Activated T-helper 1 cell treated with anti-CD3 and anti-CD28 coated beads, Interleukin-12 subunit alpha, Interleukin-12 subunit beta, Interleukin-2, Interleukin-4 antibody, amounts not matched to agents 30 ng/mL and 10 ng/mL and 1 ng/mL, durations not matched to agents 14 hours and 24 hours and 36 hours (primary cell): ENCODE results near the gene RBM4B. TPM values are rescaled to one million over a fixed set of nuclear protein-coding genes. Genes with fewer than 3 reads are reported as not detected.
"Not testable (repeated sequence)": the region's sequence is repeated elsewhere in the genome, so short reads cannot be mapped to it uniquely, and the experiment has no call there.

ENCODE experiments used
- DNase-seq: peaks from one replicate; pipeline ENCODE4 v3.0.0; 2021; ENCODE audit warnings: low spot score
- H3K27ac Mint-ChIP-seq: one replicate; pipeline ENCODE4 v1.8.0; 2021; ENCODE audit warnings: mild to moderate bottlenecking, mixed read lengths
- H3K27me3 Mint-ChIP-seq: one replicate; pipeline ENCODE4 v1.8.0; 2022; ENCODE audit warnings: mild to moderate bottlenecking, moderate library complexity, mixed read lengths; ENCODE audit not compliant: insufficient read depth
- H3K36me3 Mint-ChIP-seq: one replicate; pipeline ENCODE4 v1.8.0; 2021; ENCODE audit warnings: low read depth, mixed read lengths
- H3K4me1 Mint-ChIP-seq: one replicate; pipeline ENCODE4 v1.8.0; 2021; ENCODE audit warnings: low read depth, mixed read lengths
- H3K4me3 Mint-ChIP-seq: one replicate; pipeline ENCODE4 v1.8.0; 2021; ENCODE audit warnings: mild to moderate bottlenecking, moderate library complexity, mixed read lengths
- H3K9me3 Mint-ChIP-seq: one replicate; pipeline ENCODE4 v1.8.0; 2021; ENCODE audit warnings: mixed read lengths
- intact Hi-C: fragments of 100-400 bp; cut with micrococcal nuclease; formaldehyde crosslinking; loops from one replicate; pipeline ENCODE4 v1.15.1; 2024
- total RNA-seq: library from RNA; stranded (reverse); gene quantifications from 2 replicates; pipeline ENCODE4 v1.2.3, GENCODE V29; 2022

The RBM4B gene
- total RNA-seq, 1 donor from 2014 or later: 16.6 TPM

- DNase-seq: no peak
- peaks cover 35% of the 10 kb centered on the region for H3K4me1 Mint-ChIP-seq
- intact Hi-C loops: loop anchor here (5.0 kb wide), 1 partner anchor 288 kb away; no protein-coding TSS in a partner anchor
- peak overlapping the region; percentile 1 for H3K27ac Mint-ChIP-seq
- no peak overlapping the region for H3K4me3 Mint-ChIP-seq
- no peaks in the 10 kb centered on the region for H3K27me3 Mint-ChIP-seq
- H3K36me3 Mint-ChIP-seq: peaks cover 17% of the 10 kb centered on the region
- no peaks in the 10 kb centered on the region for H3K9me3 Mint-ChIP-seq
These were observed 2.6 kb downstream of the RBM4B start for GRCh38 chr11:66674964-66675602.

- Mint-ChIP-seq H3K27me3 (no peaks in the 10 kb centered on the region), H3K9me3 (no peaks in the 10 kb centered on the region), H3K4me1 (peaks cover 15% of the 10 kb centered on the region), H3K36me3 (peaks cover 22% of the 10 kb centered on the region), H3K27ac (no peak overlapping the region), H3K4me3 (no peak overlapping the region)
- intact Hi-C loops: no loop called here
- no peak for DNase-seq
These were observed 6.9 kb downstream of the RBM4B start for GRCh38 chr11:66670816-66671215.

GRCh38 chr11:66665369-66665768 lies 12.3 kb downstream of the RBM4B start:
- Mint-ChIP-seq H3K36me3 (peaks cover 25% of the 10 kb centered on the region), H3K9me3 (no peaks in the 10 kb centered on the region), H3K4me3 (no peak overlapping the region), H3K27me3 (no peaks in the 10 kb centered on the region), H3K4me1 (peaks cover 4% of the 10 kb centered on the region), H3K27ac (no peak overlapping the region)
- intact Hi-C loops: no loop called here
- no peak for DNase-seq

- no peak for DNase-seq
- Mint-ChIP-seq H3K27ac (no peak overlapping the region), H3K9me3 (no peaks in the 10 kb centered on the region), H3K4me3 (no peak overlapping the region), H3K4me1 (peaks cover 5% of the 10 kb centered on the region), H3K36me3 (peaks cover 27% of the 10 kb centered on the region), H3K27me3 (no peaks in the 10 kb centered on the region)
- intact Hi-C loops: no loop called here
These were observed 13.9 kb downstream of the RBM4B start for GRCh38 chr11:66663741-66664296.

GRCh38 chr11:66659763-66660162 lies 17.9 kb downstream of the RBM4B start:
- H3K4me1 Mint-ChIP-seq: peaks cover 5% of the 10 kb centered on the region
- H3K27me3 Mint-ChIP-seq: no peaks in the 10 kb centered on the region
- intact Hi-C loops: no loop called here
- H3K36me3 Mint-ChIP-seq: peaks cover 18% of the 10 kb centered on the region
- H3K4me3 Mint-ChIP-seq: no peak overlapping the region
- H3K27ac Mint-ChIP-seq: peak overlapping the region; percentile 5
- no peak for DNase-seq
- no peaks in the 10 kb centered on the region for H3K9me3 Mint-ChIP-seq

GRCh38 chr11:66653123-66653522 lies 24.6 kb downstream of the RBM4B start:
- no peak for DNase-seq
- no peaks in the 10 kb centered on the region for H3K9me3 Mint-ChIP-seq
- H3K27me3 Mint-ChIP-seq: no peaks in the 10 kb centered on the region
- intact Hi-C loops: no loop called here
- H3K36me3 Mint-ChIP-seq: peaks cover 29% of the 10 kb centered on the region
- H3K27ac Mint-ChIP-seq: no peak overlapping the region
- H3K4me1 Mint-ChIP-seq: peaks cover 5% of the 10 kb centered on the region
- no peak overlapping the region for H3K4me3 Mint-ChIP-seq

GRCh38 chr11:66652651-66653050 lies 25.0 kb downstream of the RBM4B start:
- intact Hi-C loops: no loop called here
- peaks cover 30% of the 10 kb centered on the region for H3K36me3 Mint-ChIP-seq

GRCh38 chr11:66651016-66651415 lies 26.7 kb downstream of the RBM4B start:
- Mint-ChIP-seq H3K27ac (no peak overlapping the region), H3K36me3 (peaks cover 45% of the 10 kb centered on the region)

More at GRCh38 chr11:66652651-66653050, 25.0 kb downstream of the RBM4B start:
- H3K9me3 Mint-ChIP-seq: no peaks in the 10 kb centered on the region
- H3K27me3 Mint-ChIP-seq: no peaks in the 10 kb centered on the region
- no peak overlapping the region for H3K4me3 Mint-ChIP-seq
- peaks cover 5% of the 10 kb centered on the region for H3K4me1 Mint-ChIP-seq
- peak overlapping the region; percentile 61 for H3K27ac Mint-ChIP-seq
- DNase-seq: no peak

GRCh38 chr11:66649903-66650302 lies 27.8 kb downstream of the RBM4B start:
- no peak overlapping the region for H3K27ac Mint-ChIP-seq
- H3K4me3 Mint-ChIP-seq: no peak overlapping the region
- no peaks in the 10 kb centered on the region for H3K27me3 Mint-ChIP-seq
- H3K4me1 Mint-ChIP-seq: peaks cover 24% of the 10 kb centered on the region
- no peaks in the 10 kb centered on the region for H3K9me3 Mint-ChIP-seq
- no peak for DNase-seq
- intact Hi-C loops: no loop called here
- peaks cover 57% of the 10 kb centered on the region for H3K36me3 Mint-ChIP-seq

More at GRCh38 chr11:66651016-66651415, 26.7 kb downstream of the RBM4B start:
- Mint-ChIP-seq H3K9me3 (no peaks in the 10 kb centered on the region), H3K4me3 (no peak overlapping the region), H3K27me3 (no peaks in the 10 kb centered on the region), H3K4me1 (peaks cover 16% of the 10 kb centered on the region)
- no peak for DNase-seq
- intact Hi-C loops: no loop called here

GRCh38 chr11:66646828-66647227 lies 30.9 kb downstream of the RBM4B start:
- Mint-ChIP-seq H3K36me3 (peaks cover 72% of the 10 kb centered on the region), H3K4me1 (peaks cover 50% of the 10 kb centered on the region), H3K27ac (no peak overlapping the region), H3K4me3 (no peak overlapping the region), H3K9me3 (no peaks in the 10 kb centered on the region), H3K27me3 (no peaks in the 10 kb centered on the region)
- DNase-seq: no peak
- intact Hi-C loops: no loop called here

GRCh38 chr11:66643745-66644437 lies 33.8 kb downstream of the RBM4B start:
- no peaks in the 10 kb centered on the region for H3K9me3 Mint-ChIP-seq
- H3K4me3 Mint-ChIP-seq: peak overlapping the region; percentile 59
- intact Hi-C loops: no loop called here
- DNase-seq: no peak
- no peak overlapping the region for H3K27ac Mint-ChIP-seq
- H3K4me1 Mint-ChIP-seq: peaks cover 76% of the 10 kb centered on the region
- H3K36me3 Mint-ChIP-seq: peaks cover 82% of the 10 kb centered on the region
- no peaks in the 10 kb centered on the region for H3K27me3 Mint-ChIP-seq

GRCh38 chr11:66641834-66642233 lies 35.9 kb downstream of the RBM4B start:
- Mint-ChIP-seq H3K27me3 (no peaks in the 10 kb centered on the region), H3K4me1 (peaks cover 88% of the 10 kb centered on the region), H3K27ac (no peak overlapping the region), H3K36me3 (peaks cover 75% of the 10 kb centered on the region), H3K9me3 (no peaks in the 10 kb centered on the region), H3K4me3 (peak overlapping the region; percentile 59)
- intact Hi-C loops: no loop called here
- no peak for DNase-seq

GRCh38 chr11:66639814-66640340 lies 37.8 kb downstream of the RBM4B start:
- DNase-seq, H3K27me3 Mint-ChIP-seq, H3K9me3 Mint-ChIP-seq: not testable (repeated sequence)
- peak overlapping the region; percentile 96 for H3K4me3 Mint-ChIP-seq
- peaks cover 77% of the 10 kb centered on the region for H3K4me1 Mint-ChIP-seq
- peak overlapping the region; percentile 96 for H3K27ac Mint-ChIP-seq
- intact Hi-C loops: loop anchor here (1.0 to 5.0 kb wide), 4 partner anchors 61 to 602 kb away; partner anchors contain the start of genes KDM2A and RCE1
- H3K36me3 Mint-ChIP-seq: peaks cover 55% of the 10 kb centered on the region
